Loucy (cell line): ENCODE data around the gene FGF21.

ENCODE experiments used
- H2AFZ ChIP-seq: fragments of 200-600 bp; sonication (generic); 2 replicates; pipeline ENCODE4 v1.6.0; 2016; ENCODE audit warnings: antibody characterized with exemption, mild to moderate bottlenecking, low read length, moderate library complexity
- H3F3A ChIP-seq: fragments of 200-600 bp; 2 replicates; pipeline ENCODE4 v1.6.0; 2016; ENCODE audit warnings: antibody characterized with exemption, low read depth, mild to moderate bottlenecking
- H3K27me3 ChIP-seq: fragments of 200-600 bp; sonication (generic); 2 replicates; pipeline ENCODE4 v1.6.1; 2014; ENCODE audit warnings: low read length, mild to moderate bottlenecking; ENCODE audit not compliant: insufficient read depth, poor library complexity, severe bottlenecking
- H3K36me3 ChIP-seq: fragments of 200-600 bp; sonication (generic); 2 replicates; pipeline ENCODE4 v1.6.1; 2016; ENCODE audit warnings: low read length; ENCODE audit not compliant: insufficient read depth
- H3K4me1 ChIP-seq: fragments of 200-600 bp; sonication (generic); 2 replicates; pipeline ENCODE4 v1.5.1; 2014; ENCODE audit warnings: low read length, mild to moderate bottlenecking; ENCODE audit not compliant: insufficient read depth, poor library complexity, severe bottlenecking
- H3K4me2 ChIP-seq: fragments of 200-600 bp; sonication (generic); 2 replicates; pipeline ENCODE4 v1.6.0; 2014; ENCODE audit warnings: antibody characterized with exemption, low read length, low read depth, mild to moderate bottlenecking; ENCODE audit not compliant: poor library complexity, severe bottlenecking
- H3K4me3 ChIP-seq: fragments of 200-600 bp; sonication (generic); 2 replicates; pipeline ENCODE4 v1.5.1; 2014; ENCODE audit warnings: low read length, mild to moderate bottlenecking, mixed read lengths; ENCODE audit not compliant: poor library complexity, severe bottlenecking
- H3K79me2 ChIP-seq: fragments of 200-600 bp; sonication (generic); 2 replicates; pipeline ENCODE4 v1.6.1; 2014; ENCODE audit warnings: low read length; ENCODE audit not compliant: insufficient read depth
- H3K9ac ChIP-seq: fragments of 200-600 bp; sonication (generic); 2 replicates; pipeline ENCODE4 v1.6.0; 2014; ENCODE audit warnings: mild to moderate bottlenecking, low read depth, low read length, moderate library complexity; ENCODE audit not compliant: poor library complexity, severe bottlenecking
- H3K9me2 ChIP-seq: fragments of 200-600 bp; sonication (generic); replicated peaks from 2 replicates; pipeline ENCODE4 v1.6.1; 2016; ENCODE audit warnings: low read depth, low read length, mixed read lengths
- H3K9me3 ChIP-seq: fragments of 200-600 bp; sonication (generic); 2 replicates; pipeline ENCODE4 v1.6.1; 2014; ENCODE audit warnings: mild to moderate bottlenecking, antibody characterized with exemption, low read length, low read depth; ENCODE audit not compliant: insufficient read depth
- H4K20me1 ChIP-seq: fragments of 200-600 bp; sonication (generic); 2 replicates; pipeline ENCODE4 v1.6.0; 2014; ENCODE audit warnings: antibody characterized with exemption, low read length, mild to moderate bottlenecking; ENCODE audit not compliant: insufficient read depth, poor library complexity, severe bottlenecking
- CTCF ChIP-seq: fragments of 200-600 bp; sonication (generic); conservative IDR thresholded peaks from 2 replicates; pipeline ENCODE4 v1.5.1; 2014; ENCODE audit warnings: mild to moderate bottlenecking, antibody characterized with exemption, low read length
- EZH2phosphoT487 ChIP-seq: fragments of 200-600 bp; IDR thresholded peaks from 2 replicates; pipeline ENCODE4 v1.6.1; 2018; ENCODE audit warnings: antibody characterized with exemption, mild to moderate bottlenecking, moderate library complexity, borderline replicate concordance

The FGF21 gene

GRCh38 chr19:48755084-48755641 is at the start of gene FGF21:
FGF21 (plus strand) TSS chr19:48755524; CDS start chr19:48756237, 713 bp downstream.
- Histone ChIP-seq H3K36me3 (no peaks in the 10 kb centered on the region), H3K4me2 (no peak within 1 kb of the TSS), H4K20me1 (no peaks in the 10 kb centered on the region), H3F3A (no peaks in the 10 kb centered on the region), H3K9me2 (no peaks in the 10 kb centered on the region), H3K4me3 (no peak within 1 kb of the TSS), H3K4me1 (no peaks in the 10 kb centered on the region), H3K9ac (no peak within 1 kb of the TSS), H3K27me3 (no peaks in the 10 kb centered on the region), H3K9me3 (no peaks in the 10 kb centered on the region), H2AFZ (no peak within 1 kb of the TSS), H3K79me2 (no peaks in the 10 kb centered on the region)
- TF ChIP-seq EZH2phosphoT487 (no peak), CTCF (no peak)

GRCh38 chr19:48708471-48708870 is 46.9 kb upstream of the FGF21 start:
- no peaks in the 10 kb centered on the region for H3F3A ChIP-seq

GRCh38 chr19:48711106-48711662 is 44.1 kb upstream of the FGF21 start:
- Histone ChIP-seq H3K9ac (no peak overlapping the region), H3K27me3 (no peaks in the 10 kb centered on the region), H3K9me2 (no peaks in the 10 kb centered on the region), H3K36me3 (no peaks in the 10 kb centered on the region), H3K79me2 (peaks cover 17% of the 10 kb centered on the region), H3K4me3 (no peak overlapping the region), H4K20me1 (no peaks in the 10 kb centered on the region), H3K4me1 (peaks cover 20% of the 10 kb centered on the region), H3K4me2 (no peak overlapping the region), H3F3A (no peaks in the 10 kb centered on the region), H2AFZ (no peak overlapping the region), H3K9me3 (no peaks in the 10 kb centered on the region)
- TF ChIP-seq EZH2phosphoT487 (no peak), CTCF (no peak)

More at GRCh38 chr19:48708471-48708870, 46.9 kb upstream of the FGF21 start:
- Histone ChIP-seq H3K9ac (no peak overlapping the region), H4K20me1 (no peaks in the 10 kb centered on the region), H3K79me2 (peaks cover 4% of the 10 kb centered on the region), H3K4me2 (no peak overlapping the region), H2AFZ (no peak overlapping the region), H3K9me3 (no peaks in the 10 kb centered on the region), H3K4me3 (no peak overlapping the region), H3K36me3 (no peaks in the 10 kb centered on the region), H3K27me3 (no peaks in the 10 kb centered on the region), H3K9me2 (no peaks in the 10 kb centered on the region), H3K4me1 (peaks cover 9% of the 10 kb centered on the region)
- TF ChIP-seq EZH2phosphoT487 (no peak), CTCF (no peak)
